Right lobe of liver (tissue), 6 donors: ENCODE results near the gene JMY. TPM values are rescaled to one million over a fixed set of nuclear protein-coding genes. Genes with fewer than 3 reads are reported as not detected.

Experiments used
- ATAC-seq, 4 donors: fragments of 200-7000 bp; cut with Tn5 transposase; one replicate each; pipeline ENCODE4 v1.9.1; 2020; ENCODE audit warnings: mild to moderate bottlenecking in 4 of 4, moderate library complexity in 4 of 4
- DNase-seq, 3 donors: peaks; one replicate each; pipeline ENCODE4 v3.0.0-alpha.2; 2020
- H3K27ac ChIP-seq, 3 donors: fragments of 200-600 bp; one replicate each; pipeline ENCODE4 v1.8.0; 2022
- H3K27me3 ChIP-seq, 2 donors: fragments of 200-600 bp; one replicate each; pipeline ENCODE4 v1.8.0; 2022
- H3K36me3 ChIP-seq, 4 donors: fragments of 200-600 bp; sonication (generic) in 1 of 4; one replicate each; pipeline versions ENCODE4 v1.5.1 to v1.8.0; 2017 to 2022; ENCODE audit warnings: control low read depth in 1 of 4
- H3K4me1 ChIP-seq, 4 donors: fragments of 200-600 bp; sonication (generic) in 1 of 4; one replicate each; pipeline versions ENCODE4 v1.5.1 to v1.8.0; 2017 to 2022; ENCODE audit warnings: control low read depth in 1 of 4
- H3K4me3 ChIP-seq, 3 donors: fragments of 200-600 bp; one replicate each; pipeline ENCODE4 v1.8.0; 2022
- H3K9me3 ChIP-seq, 4 donors: fragments of 200-600 bp; sonication (generic) in 1 of 4; one replicate each; pipeline versions ENCODE4 v1.5.1 to v1.8.0; 2017 to 2022; ENCODE audit warnings: control low read depth in 1 of 4
- POLR2A ChIP-seq: fragments of 450-650 bp; IDR thresholded peaks from one replicate; pipeline ENCODE4 v1.6.1; 2017; ENCODE audit warnings: antibody characterized with exemption, mild to moderate bottlenecking
- WGBS: methylation state at CpG from one replicate; pipeline ENCODE4 v1.1.6; 2018; ENCODE audit warnings: low coverage, low lambda C conversion rate; ENCODE audit not compliant: insufficient coverage; ENCODE audit errors: missing lambda C conversion rate; 5-methylcytosine and 5-hydroxymethylcytosine counted together
- intact Hi-C, 2 donors: fragments of 100-400 bp; cut with DNase I; formaldehyde crosslinking; loops; one replicate each; pipeline versions ENCODE4 v1.11.2 to v1.14.1; 2022
- small RNA-seq, 2 experiments: library from RNA; depleted of rRNA; stranded (forward); fragments of <200 nt; gene quantifications; one replicate each; pipeline ENCODE3, GENCODE V24; 2016
- total RNA-seq, 6 experiments: library from RNA; depleted of rRNA in 2 of 6; stranded (reverse); fragments of >200 nt in 2 of 6; fragmentation: NEBNext Ultra II Directional in 3 of 6; extraction: Animal tissue kit (Norgen Biotek cat#: 25700) in 3 of 6; gene quantifications; one replicate each; pipeline versions ENCODE4 v1.1.0 to v1.2.4, GENCODE V29; 2016 to 2023
- TF ChIP-seq, protein P1 (sequence below), 4 donors: fragments of 200-600 bp in 3 of 4; fragments of 450-650 bp in 1 of 4; IDR thresholded peaks; one replicate each; pipeline versions ENCODE4 v1.5.1 to v1.8.0; 2016 to 2022; ENCODE audit warnings: antibody characterized with exemption in 4 of 4, mild to moderate bottlenecking in 2 of 4
- donor health status: DM: no; HTN: yes; CAD: no.
- donor health status: DM: no; HTN: no; CAD: no.
- donor health status: DM: no; HTN: no; CAD: no.
- donor health status: DM: no; HTN: yes; CAD: no.
- donor health status: DM: no; HTN: yes; CAD: no.

Gene JMY
- total RNA-seq, 6 experiments from 2014 or later = 3.6 to 8.3 (median 6.8) TPM

DNA sequence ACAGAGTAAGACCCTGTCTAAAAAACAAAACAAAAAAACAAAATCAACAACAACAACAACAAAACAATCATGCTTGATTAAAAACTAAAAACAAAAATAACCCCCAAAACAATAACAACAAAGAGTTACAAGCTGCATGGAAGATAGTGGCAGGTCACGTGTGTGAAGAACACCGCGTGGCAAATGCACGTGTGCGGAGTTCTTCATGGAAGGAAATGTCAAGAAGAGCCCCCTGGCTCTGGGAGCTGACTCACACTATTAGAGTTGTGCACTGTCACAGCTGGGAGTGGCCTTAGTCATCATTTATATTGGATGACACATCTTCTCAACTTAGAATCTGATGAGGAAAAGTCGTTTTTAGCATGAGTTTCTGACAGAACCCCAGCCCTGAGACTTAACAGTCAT lies 110.5 kb downstream of the JMY start:
- Histone ChIP-seq H3K27ac (no peak overlapping the region), H3K36me3 (no peaks in the 10 kb centered on the region), H3K4me1 (no peaks in the 10 kb centered on the region), H3K4me3 (no peak overlapping the region), H3K9me3 (no peaks in the 10 kb centered on the region), H3K27me3 (no peaks in the 10 kb centered on the region)
- whole genome bisulfite sequencing = 82% methylated on average over 6 of the region's 6 CpGs
- DNase-seq (no peak), ATAC-seq (no peak)
- intact Hi-C loops = no loop called here
- no peak for TF ChIP-seq POLR2A
- TF ChIP-seq, protein P1, sequence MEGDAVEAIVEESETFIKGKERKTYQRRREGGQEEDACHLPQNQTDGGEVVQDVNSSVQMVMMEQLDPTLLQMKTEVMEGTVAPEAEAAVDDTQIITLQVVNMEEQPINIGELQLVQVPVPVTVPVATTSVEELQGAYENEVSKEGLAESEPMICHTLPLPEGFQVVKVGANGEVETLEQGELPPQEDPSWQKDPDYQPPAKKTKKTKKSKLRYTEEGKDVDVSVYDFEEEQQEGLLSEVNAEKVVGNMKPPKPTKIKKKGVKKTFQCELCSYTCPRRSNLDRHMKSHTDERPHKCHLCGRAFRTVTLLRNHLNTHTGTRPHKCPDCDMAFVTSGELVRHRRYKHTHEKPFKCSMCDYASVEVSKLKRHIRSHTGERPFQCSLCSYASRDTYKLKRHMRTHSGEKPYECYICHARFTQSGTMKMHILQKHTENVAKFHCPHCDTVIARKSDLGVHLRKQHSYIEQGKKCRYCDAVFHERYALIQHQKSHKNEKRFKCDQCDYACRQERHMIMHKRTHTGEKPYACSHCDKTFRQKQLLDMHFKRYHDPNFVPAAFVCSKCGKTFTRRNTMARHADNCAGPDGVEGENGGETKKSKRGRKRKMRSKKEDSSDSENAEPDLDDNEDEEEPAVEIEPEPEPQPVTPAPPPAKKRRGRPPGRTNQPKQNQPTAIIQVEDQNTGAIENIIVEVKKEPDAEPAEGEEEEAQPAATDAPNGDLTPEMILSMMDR (IDR thresholded peaks at IDR 0.05) = no peak

DNA sequence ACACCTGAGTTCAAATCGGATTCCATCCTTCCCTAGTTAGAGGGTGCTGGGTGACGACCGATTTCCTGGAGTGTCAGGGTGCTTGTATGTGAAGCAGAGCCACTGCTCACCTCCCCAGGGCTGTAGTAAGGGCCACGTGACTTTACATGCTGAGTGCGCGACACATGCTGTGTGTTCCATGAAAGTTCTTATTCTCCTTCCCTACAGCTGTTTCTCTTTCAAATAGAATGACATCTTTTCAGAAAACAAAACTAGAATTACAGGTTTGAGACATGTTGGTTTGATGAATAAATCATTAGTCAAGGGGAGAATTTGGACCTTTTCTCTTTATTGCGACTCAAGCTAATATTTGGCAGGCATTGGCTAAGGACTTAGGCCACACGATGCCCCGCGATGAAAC lies 113.1 kb downstream of the JMY start:
- H3K9me3 ChIP-seq = no peaks in the 10 kb centered on the region
- H3K4me1 ChIP-seq = no peaks in the 10 kb centered on the region
- WGBS = 76% methylated on average over 5 of the region's 10 CpGs
- H3K4me3 ChIP-seq = no peak overlapping the region
- DNase-seq (no peak), ATAC-seq (no peak)
- TF ChIP-seq, protein P1 (IDR thresholded peaks at IDR 0.05) = no peak
- TF ChIP-seq POLR2A = no peak
- no peaks in the 10 kb centered on the region for H3K36me3 ChIP-seq
- no peak overlapping the region for H3K27ac ChIP-seq
- intact Hi-C loops = no loop called here
- no peaks in the 10 kb centered on the region for H3K27me3 ChIP-seq

DNA sequence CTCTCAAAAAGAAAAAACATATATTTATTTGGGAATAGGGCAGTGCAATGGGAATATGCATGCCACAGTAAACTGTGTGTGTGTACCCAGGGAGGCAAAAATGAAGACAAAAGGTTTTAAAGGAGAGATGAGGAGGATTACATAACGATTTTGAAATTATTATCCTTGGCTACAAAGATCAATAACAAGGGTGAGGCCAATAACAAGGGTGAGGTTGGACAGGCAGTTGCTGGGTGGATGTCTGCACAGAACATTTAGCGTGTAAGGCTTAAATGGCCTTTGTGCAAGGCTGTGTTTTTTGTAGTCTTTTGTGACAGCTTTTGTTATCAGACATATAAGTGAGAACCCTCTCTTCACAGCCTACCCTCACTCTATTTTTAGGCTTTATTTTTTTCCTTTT lies 114.0 kb downstream of the JMY start:
- DNase-seq = no peak
- H3K4me1 ChIP-seq = no peaks in the 10 kb centered on the region
- H3K36me3 ChIP-seq = no peaks in the 10 kb centered on the region
- 71% methylated on average over 2 of the region's 2 CpGs for WGBS
- H3K9me3 ChIP-seq = no peaks in the 10 kb centered on the region
- no peaks in the 10 kb centered on the region for H3K27me3 ChIP-seq
- no peak for ATAC-seq
- intact Hi-C loops = no loop called here
- no peak overlapping the region for H3K27ac ChIP-seq
- no peak overlapping the region for H3K4me3 ChIP-seq
- TF ChIP-seq, protein P1 (IDR thresholded peaks at IDR 0.05) = no peak
- no peak for TF ChIP-seq POLR2A

DNA sequence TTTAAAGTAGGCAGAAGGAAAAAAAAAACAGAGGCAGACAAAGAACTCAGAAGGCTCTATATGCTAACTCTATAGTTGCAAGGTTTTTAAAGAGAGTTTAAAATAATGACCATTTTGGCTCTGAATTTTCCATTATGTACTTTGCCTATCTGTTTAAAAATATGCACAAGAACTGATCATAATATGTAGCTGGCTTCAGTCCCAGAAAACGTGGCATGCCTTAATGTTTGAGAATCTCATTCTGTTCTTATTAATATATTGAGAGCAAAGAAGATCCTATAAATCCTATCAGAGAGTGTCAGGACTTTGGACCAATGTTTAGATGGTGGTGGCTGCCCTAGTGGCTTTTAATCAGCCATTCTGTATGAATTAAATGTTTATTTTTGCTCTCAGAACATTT lies 121.5 kb downstream of the JMY start:
- H3K36me3 ChIP-seq = no peaks in the 10 kb centered on the region
- H3K27me3 ChIP-seq = no peaks in the 10 kb centered on the region
- 24% methylated on average over 1 of the region's 1 CpG for WGBS
- no peaks in the 10 kb centered on the region for H3K9me3 ChIP-seq
- no peak overlapping the region for H3K27ac ChIP-seq
- intact Hi-C loops = no loop called here
- ATAC-seq (no peak), DNase-seq (no peak)
- TF ChIP-seq, protein P1 (IDR thresholded peaks at IDR 0.05) = no peak
- no peak for TF ChIP-seq POLR2A
- H3K4me3 ChIP-seq = no peak overlapping the region
- H3K4me1 ChIP-seq = no peaks in the 10 kb centered on the region

Small RNA genes lying within 50 kb of the gene (small RNA-seq; reads per million reads assigned to genes)
- gene AC016559.1 (0 reads per million in 2 experiments), gene RF00425 (0 reads per million in 2 experiments)

Other genes with a start within 250 kb of the JMY start
- gene DMGDH, start 166.5 kb upstream of the JMY start, total RNA-seq = 100 to 1,000 TPM in 2 of 6 experiments, 10 to 100 TPM in 4; 55.7 to 128 (median 83.5) TPM
- gene BHMT2, start 166.4 kb upstream of the JMY start, total RNA-seq = 100 to 1,000 TPM; 206 to 392 (median 280) TPM
- 100 to 1,000 TPM; 105 to 899 (median 225) TPM for gene BHMT, start 124.3 kb upstream of the JMY start, total RNA-seq